Ovary (tissue), 1 donor: ENCODE data around the gene TUBGCP5.
"Not testable (repeated sequence)": the region's sequence is repeated elsewhere in the genome, so short reads cannot be mapped to it uniquely, and the experiment has no call there.

ENCODE experiments used
- EP300 ChIP-seq: sonication (generic); formaldehyde crosslinking; IDR thresholded peaks from one replicate; pipeline ENCODE4 v1.6.1; 2017; ENCODE audit warnings: antibody characterized with exemption
- POLR2A ChIP-seq: fragments of 450-650 bp; IDR thresholded peaks from one replicate; pipeline ENCODE4 v1.6.1; 2017; ENCODE audit warnings: antibody characterized with exemption, mild to moderate bottlenecking, moderate library complexity

DNA sequence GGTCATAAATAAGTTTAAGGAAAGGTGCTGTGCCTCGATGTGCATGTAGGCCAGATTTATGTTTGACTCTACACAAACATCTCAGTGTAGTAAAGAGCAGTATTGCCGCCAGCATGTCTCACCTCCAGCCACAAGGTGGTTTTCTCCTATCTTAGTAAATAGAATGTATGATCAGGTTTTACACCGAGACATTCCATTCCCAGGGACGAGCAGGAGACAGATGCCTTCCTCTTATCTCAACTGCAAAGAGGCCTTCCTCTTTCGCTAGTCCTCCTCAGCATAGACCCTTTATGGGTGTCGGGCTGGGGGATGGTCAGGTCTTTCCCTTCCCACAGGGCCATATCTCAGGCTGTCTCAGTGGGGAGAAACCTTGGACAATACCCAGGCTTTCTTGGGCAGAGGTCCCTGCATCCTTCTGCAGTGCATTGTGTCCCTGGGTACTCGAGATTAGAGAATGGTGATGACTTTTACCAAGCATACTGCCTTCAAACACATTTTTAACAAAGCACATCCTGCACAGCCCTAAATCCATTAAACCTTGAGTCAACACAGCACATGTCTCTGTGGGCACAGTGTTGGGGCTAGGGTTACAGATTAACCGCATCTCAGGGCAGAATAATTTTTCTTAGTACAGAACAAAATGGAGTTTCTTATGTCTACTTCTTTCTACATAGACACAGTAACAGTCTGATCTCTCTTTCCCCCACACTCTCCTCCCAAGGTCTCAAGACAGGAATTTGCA lies 42.8 kb upstream of the TUBGCP5 start:
- not testable (repeated sequence) for TF ChIP-seq EP300, POLR2A
